Esophagus squamous epithelium (tissue), 4 donors: ENCODE measurements around the gene DRAM2.

Experiments
- POLR2A ChIP-seq, 4 donors: fragments of 450-650 bp; IDR thresholded peaks; one replicate each; pipeline ENCODE4 v1.6.1; 2017; ENCODE audit warnings: antibody characterized with exemption in 4 of 4, mild to moderate bottlenecking in 4 of 4, moderate library complexity in 3 of 4
- TF ChIP-seq, protein P1 (sequence below), 6 experiments: fragments of 450-650 bp in 4 of 6; fragments of 200-600 bp in 2 of 6; sonication (generic) in 2 of 6; IDR thresholded peaks; one replicate each; pipeline ENCODE4 v1.5.1; 2016 to 2019; ENCODE audit warnings: antibody characterized with exemption in 6 of 6, mild to moderate bottlenecking in 4 of 6, moderate library complexity in 4 of 6

DNA sequence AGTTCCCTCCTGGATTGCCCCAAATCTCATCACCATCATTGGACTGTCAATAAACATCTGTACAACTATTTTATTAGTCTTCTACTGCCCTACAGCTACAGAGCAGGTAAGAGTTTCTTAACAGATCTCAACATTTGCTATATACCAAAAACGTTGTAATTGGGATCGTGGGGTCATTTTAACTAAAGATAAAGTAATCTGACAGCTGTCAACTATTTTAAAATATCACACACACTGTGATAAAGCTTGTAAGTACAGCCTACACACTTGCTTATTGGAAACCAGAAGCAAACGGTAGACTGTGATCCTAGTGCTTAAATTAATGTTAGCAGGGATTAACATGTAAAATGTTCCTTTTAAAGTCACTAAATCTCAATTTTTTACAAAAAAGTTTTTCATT, 8.1 kb upstream of the DRAM2 start:
- TF ChIP-seq, protein P1, sequence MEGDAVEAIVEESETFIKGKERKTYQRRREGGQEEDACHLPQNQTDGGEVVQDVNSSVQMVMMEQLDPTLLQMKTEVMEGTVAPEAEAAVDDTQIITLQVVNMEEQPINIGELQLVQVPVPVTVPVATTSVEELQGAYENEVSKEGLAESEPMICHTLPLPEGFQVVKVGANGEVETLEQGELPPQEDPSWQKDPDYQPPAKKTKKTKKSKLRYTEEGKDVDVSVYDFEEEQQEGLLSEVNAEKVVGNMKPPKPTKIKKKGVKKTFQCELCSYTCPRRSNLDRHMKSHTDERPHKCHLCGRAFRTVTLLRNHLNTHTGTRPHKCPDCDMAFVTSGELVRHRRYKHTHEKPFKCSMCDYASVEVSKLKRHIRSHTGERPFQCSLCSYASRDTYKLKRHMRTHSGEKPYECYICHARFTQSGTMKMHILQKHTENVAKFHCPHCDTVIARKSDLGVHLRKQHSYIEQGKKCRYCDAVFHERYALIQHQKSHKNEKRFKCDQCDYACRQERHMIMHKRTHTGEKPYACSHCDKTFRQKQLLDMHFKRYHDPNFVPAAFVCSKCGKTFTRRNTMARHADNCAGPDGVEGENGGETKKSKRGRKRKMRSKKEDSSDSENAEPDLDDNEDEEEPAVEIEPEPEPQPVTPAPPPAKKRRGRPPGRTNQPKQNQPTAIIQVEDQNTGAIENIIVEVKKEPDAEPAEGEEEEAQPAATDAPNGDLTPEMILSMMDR (IDR thresholded peaks at IDR 0.05), result no peak
- TF ChIP-seq POLR2A (IDR thresholded peaks at IDR 0.05), result no peak
